NT2/D1 (cell line): ENCODE results near the gene HEMK1.

Source experiments
- SUZ12 ChIP-seq: IDR thresholded peaks from 2 replicates; pipeline ENCODE4 v1.6.1; 2011; ENCODE audit not compliant: insufficient read length, insufficient read depth; ENCODE audit errors: extremely low read depth
- YY1 ChIP-seq: IDR thresholded peaks from 2 replicates; pipeline ENCODE4 v1.6.1; 2011; ENCODE audit not compliant: insufficient read length, insufficient read depth
- ZNF274 ChIP-seq: IDR thresholded peaks from 2 replicates; pipeline ENCODE4 v1.6.1; 2011; ENCODE audit warnings: mild to moderate bottlenecking, low read depth, low read length

DNA sequence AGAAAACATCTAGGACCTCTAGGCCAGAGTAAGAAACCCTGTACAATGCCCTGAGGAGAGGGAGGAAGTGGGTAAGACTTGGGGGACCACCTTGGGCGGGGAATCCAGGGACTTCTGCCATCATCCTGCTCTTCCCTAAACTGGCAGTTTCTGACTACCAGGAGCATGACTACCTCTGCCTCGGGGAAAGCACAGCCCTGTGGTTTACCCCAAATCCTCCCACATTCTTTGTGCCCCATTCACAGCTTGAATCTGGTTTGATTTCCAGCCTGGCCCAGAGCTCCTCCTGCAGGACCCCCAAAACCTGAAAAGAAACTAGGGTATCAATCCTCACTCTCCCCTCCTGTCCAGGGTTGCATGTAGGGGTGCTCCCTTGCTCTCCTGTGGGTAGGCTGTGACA lies 6.5 kb upstream of the HEMK1 start:
- no peak for TF ChIP-seq YY1
- no peak for TF ChIP-seq SUZ12
- no peak for TF ChIP-seq ZNF274
